ENCODE measurements around the gene PRRT3. TPM values are rescaled to one million over a fixed set of nuclear protein-coding genes. Genes with fewer than 3 reads are reported as not detected.

PRRT3 gene
- total RNA-seq, 1 experiment from 2014 or later, result 19.5 TPM

DNA sequence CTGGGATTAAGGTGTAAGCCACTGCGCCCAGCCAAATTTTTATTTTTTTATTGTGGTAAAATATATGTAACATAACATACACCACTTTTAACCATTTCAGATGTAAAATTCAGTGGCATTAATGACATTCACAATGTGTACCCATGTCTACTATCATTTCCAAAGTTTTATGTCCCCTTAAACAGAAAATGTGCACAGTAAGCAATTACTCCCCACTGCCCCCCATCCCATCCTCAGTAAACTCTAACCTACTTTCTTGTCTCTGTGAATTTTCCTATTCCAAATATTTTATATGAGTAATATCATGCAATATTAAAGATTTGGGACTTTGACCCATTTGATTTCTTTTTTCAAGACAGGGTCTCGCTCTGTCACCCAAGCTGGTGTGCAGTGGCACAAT lies 14.6 kb upstream of the PRRT3 start:
- Histone ChIP-seq H2AK5ac (ENCODE audit: insufficient read length, low read length) (no peak overlapping the region), H4K5ac (ENCODE audit: insufficient read length, low read depth, low read length) (no peak overlapping the region), H3K4me2 (ENCODE audit: insufficient read depth, insufficient read length, low read length) (no peak overlapping the region), H2BK5ac (ENCODE audit: insufficient read length, low read length) (no peak overlapping the region), H4K91ac (ENCODE audit: insufficient read length, low read depth, low read length) (no peak overlapping the region), H4K20me1 (ENCODE audit: control insufficient read depth, insufficient read depth, insufficient read length) (no peaks in the 10 kb centered on the region), H3K4me1 (ENCODE audit: insufficient read depth, low read length) (no peaks in the 10 kb centered on the region), H3K23ac (ENCODE audit: insufficient read length, low read depth, low read length) (no peak overlapping the region), H2BK20ac (ENCODE audit: low read depth, low read length, poor library complexity, severe bottlenecking) (no peak overlapping the region), H2BK15ac (ENCODE audit: low read depth, low read length) (no peak overlapping the region), H2BK120ac (ENCODE audit: low read depth, low read length, poor library complexity, severe bottlenecking) (no peak overlapping the region), H3K27ac (ENCODE audit: insufficient read length, low read depth, low read length) (no peak overlapping the region), H3K18ac (ENCODE audit: insufficient read length, low read depth, low read length) (no peak overlapping the region), H3K79me2 (ENCODE audit: insufficient read depth, low read length) (no peaks in the 10 kb centered on the region), H3K56ac (ENCODE audit: insufficient read length, low read depth, low read length) (no peak overlapping the region), H3T11ph (ENCODE audit: low read length) (no peak overlapping the region), H3K79me1 (ENCODE audit: insufficient read depth, low read depth, low read length, poor library complexity, severe bottlenecking) (no peaks in the 10 kb centered on the region), H3K23me2 (ENCODE audit: insufficient read length, low read depth, low read length, poor library complexity, severe bottlenecking) (no peaks in the 10 kb centered on the region), H2AFZ (ENCODE audit: low read length) (no peak overlapping the region), H3K4ac (ENCODE audit: low read depth, low read length) (no peak overlapping the region), H3K9ac (ENCODE audit: extremely low read depth, insufficient read length, low read length) (no peak overlapping the region), H2BK12ac (ENCODE audit: insufficient read length, low read depth, low read length) (no peak overlapping the region), H3K14ac (ENCODE audit: insufficient read depth, low read length) (no peak overlapping the region), H4K8ac (replicated peaks; ENCODE audit: insufficient read length, low read depth, low read length) (no peak overlapping the region), H3K27me3 (ENCODE audit: insufficient read depth, low read length) (no peaks in the 10 kb centered on the region), H3K9me3 (ENCODE audit: control insufficient read depth, low read depth, low read length) (no peaks in the 10 kb centered on the region)
- Mint-ChIP-seq H3K9me3 (no peaks in the 10 kb centered on the region), H3K27me3 (ENCODE audit: low read depth) (no peaks in the 10 kb centered on the region), H3K27ac (no peak overlapping the region), H3K4me1 (no peaks in the 10 kb centered on the region), H3K36me3 (ENCODE audit: insufficient read depth in 1 of 3, low read depth in 3 of 3) (peaks cover 16 to 44% (median 43%) of the 10 kb centered on the region in 3 experiments; a peak in 6 of 7 replicates), H3K4me3 (no peak overlapping the region)
- WGBS (ENCODE audit: extremely low coverage, insufficient read length, low lambda C conversion rate), result no CpG with 5 or more reads among the region's 2 CpGs
- DNase-seq, result no peak
- no peak for TF ChIP-seq CTCF (conservative IDR thresholded peaks at IDR 0.05)

Data from H9 (cell line).